CD4-positive, alpha-beta memory T cell (primary cell): ENCODE measurements around the gene PCDHB6. TPM values are rescaled to one million over a fixed set of nuclear protein-coding genes. Genes with fewer than 3 reads are reported as not detected.
A peak's percentile ranks its signal among the peaks of the same experiment; 100 is the strongest.
"Not testable (repeated sequence)": the region's sequence is repeated elsewhere in the genome, so short reads cannot be mapped to it uniquely, and the experiment has no call there.

Experiments used
- CTCF ChIA-PET: fragments of 350-600 bp; sonication (Branson Sonifier 250); formaldehyde crosslinking; loops from one replicate; lab custom pipeline; 2021; ENCODE audit warnings: inconsistent platforms; ENCODE audit not compliant: partially characterized antibody; lab: Charles Lee
- POLR2A ChIA-PET: fragments of 350-600 bp; sonication (Branson Sonifier 250); formaldehyde crosslinking; loops from one replicate; lab custom pipeline; 2021; ENCODE audit not compliant: partially characterized antibody; lab: Charles Lee
- DNase-seq, 5 donors: peaks; one replicate each; pipeline versions ENCODE4 v3.0.0 to v3.0.0-alpha.2; 2020 to 2022; ENCODE audit warnings: mixed read lengths in 1 of 5
- H3K27ac ChIP-seq: one replicate; pipeline ENCODE4 v1.7.0; 2013; ENCODE audit warnings: low read depth, low read length
- H3K27me3 ChIP-seq: 2 replicates; pipeline ENCODE4 v1.7.0; 2013; ENCODE audit warnings: mild to moderate bottlenecking, low read length, moderate library complexity; ENCODE audit not compliant: insufficient read depth
- H3K36me3 ChIP-seq: 2 replicates; pipeline ENCODE4 v1.7.0; 2013; ENCODE audit warnings: mild to moderate bottlenecking, low read length, moderate library complexity; ENCODE audit not compliant: insufficient read depth
- H3K4me1 ChIP-seq: 2 replicates; pipeline ENCODE4 v1.7.0; 2013; ENCODE audit warnings: mild to moderate bottlenecking, low read length, moderate library complexity; ENCODE audit not compliant: insufficient read depth
- H3K4me3 ChIP-seq, 2 donors: one replicate each; pipeline ENCODE4 v1.7.0; 2013; ENCODE audit warnings: low read length in 2 of 2, mild to moderate bottlenecking in 1 of 2
- H3K9me3 ChIP-seq, 2 donors: one replicate each; pipeline ENCODE4 v1.7.0; 2013; ENCODE audit warnings: low read length in 2 of 2, control low read depth in 1 of 2; ENCODE audit not compliant: control insufficient read depth in 1 of 2
- H3K27ac Mint-ChIP-seq, 7 donors: one replicate each; pipeline ENCODE4 v1.8.0; 2020 to 2021; ENCODE audit warnings: mixed read lengths in 7 of 7, mild to moderate bottlenecking in 6 of 7, inconsistent platforms in 3 of 7, moderate library complexity in 3 of 7
- H3K27me3 Mint-ChIP-seq, 2 donors: one replicate each; pipeline ENCODE4 v1.8.0; 2020 to 2021; ENCODE audit warnings: mixed read lengths in 2 of 2
- H3K36me3 Mint-ChIP-seq, 2 donors: one replicate each; pipeline ENCODE4 v1.8.0; 2020 to 2021; ENCODE audit warnings: mixed read lengths in 2 of 2, inconsistent platforms in 1 of 2, mild to moderate bottlenecking in 1 of 2
- H3K4me1 Mint-ChIP-seq, 4 donors: one replicate each; pipeline ENCODE4 v1.8.0; 2020 to 2021; ENCODE audit warnings: mixed read lengths in 4 of 4, mild to moderate bottlenecking in 1 of 4
- H3K4me3 Mint-ChIP-seq, 8 donors: one replicate each; pipeline ENCODE4 v1.8.0; 2020 to 2021; ENCODE audit warnings: mixed read lengths in 8 of 8, mild to moderate bottlenecking in 7 of 8, moderate library complexity in 6 of 8, inconsistent platforms in 3 of 8
- H3K9me3 Mint-ChIP-seq, 8 donors: one replicate each; pipeline ENCODE4 v1.8.0; 2020 to 2021; ENCODE audit warnings: mixed read lengths in 8 of 8, mild to moderate bottlenecking in 5 of 8, inconsistent platforms in 3 of 8, moderate library complexity in 1 of 8
- intact Hi-C: fragments of 100-400 bp; cut with micrococcal nuclease; formaldehyde crosslinking; loops from one replicate; pipeline ENCODE4 v1.15.1; 2023
- polyA plus RNA-seq, 2 donors: library from polyadenylated mRNA; unstranded; fragments of 300-500 nt; fragmentation: Illumina TruSeq; gene quantifications; one replicate each; pipeline ENCODE4 v1.2.3, GENCODE V29; 2021
- total RNA-seq, 2 experiments: library from RNA; stranded (reverse); gene quantifications; one replicate each; pipeline ENCODE4 v1.2.3, GENCODE V29; 2021

PCDHB6 gene
- total and polyA plus RNA-seq, 4 experiments from 2014 or later: not detected

- Histone ChIP-seq H3K27ac (no peak within 1 kb of the TSS), H3K36me3 (no peaks in the 10 kb centered on the region), H3K9me3 (no peaks in the 10 kb centered on the region), H3K4me1 (no peaks in the 10 kb centered on the region), H3K27me3 (no peaks in the 10 kb centered on the region), H3K4me3 (no peak within 1 kb of the TSS)
- peak within 1 kb of the TSS in 3 of 8 donors; percentile 18 to 55 (median 44) for H3K4me3 Mint-ChIP-seq
- peaks cover 0 to 12% (median 3%) of the 10 kb centered on the region in 4 donors for H3K4me1 Mint-ChIP-seq
- intact Hi-C loops: no loop called here
- CTCF ChIA-PET: no interaction called here
- POLR2A ChIA-PET: no interaction called here
- peak in 1 of 5 donors; percentile 44 for DNase-seq
- peaks cover 22% of the 10 kb centered on the region in 2 donors for H3K27me3 Mint-ChIP-seq
- peaks cover 3 to 5% of the 10 kb centered on the region in 2 donors for H3K36me3 Mint-ChIP-seq
- no peak within 1 kb of the TSS for H3K27ac Mint-ChIP-seq
- H3K9me3 Mint-ChIP-seq: peaks cover 4 to 61% (median 47%) of the 10 kb centered on the region in 8 donors
These were observed 42.4 kb downstream of the PCDHB6 start, which contains the start of gene PCDHB10 for GRCh38 chr5:141192110-141192725. Gene PCDHB10 (plus strand): TSS chr5:141192353. CDS start chr5:141192553, 200 bp downstream.

DNA sequence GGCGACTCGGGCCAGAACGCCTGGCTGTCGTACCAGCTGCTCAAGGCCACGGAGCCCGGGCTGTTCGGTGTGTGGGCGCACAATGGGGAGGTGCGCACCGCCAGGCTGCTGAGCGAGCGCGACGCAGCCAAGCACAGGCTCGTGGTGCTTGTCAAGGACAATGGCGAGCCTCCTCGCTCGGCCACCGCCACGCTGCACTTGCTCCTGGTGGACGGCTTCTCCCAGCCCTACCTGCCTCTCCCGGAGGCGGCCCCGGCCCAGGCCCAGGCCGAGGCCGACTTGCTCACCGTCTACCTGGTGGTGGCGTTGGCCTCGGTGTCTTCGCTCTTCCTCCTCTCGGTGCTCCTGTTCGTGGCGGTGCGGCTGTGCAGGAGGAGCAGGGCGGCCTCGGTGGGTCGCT, 44.5 kb downstream of the PCDHB6 start:
- H3K4me1 ChIP-seq, H3K4me1 Mint-ChIP-seq, H3K4me3 ChIP-seq, H3K36me3 Mint-ChIP-seq, CTCF ChIA-PET, POLR2A ChIA-PET, H3K27me3 ChIP-seq, DNase-seq, intact Hi-C loops, H3K4me3 Mint-ChIP-seq, H3K27ac ChIP-seq, H3K9me3 ChIP-seq, H3K36me3 ChIP-seq: not testable (repeated sequence)
- Mint-ChIP-seq H3K9me3 (peaks cover 3 to 72% (median 60%) of the 10 kb centered on the region in 8 donors), H3K27ac (peak overlapping the region in 1 of 7 donors; percentile 35), H3K27me3 (peaks cover 21 to 29% of the 10 kb centered on the region in 2 donors)

DNA sequence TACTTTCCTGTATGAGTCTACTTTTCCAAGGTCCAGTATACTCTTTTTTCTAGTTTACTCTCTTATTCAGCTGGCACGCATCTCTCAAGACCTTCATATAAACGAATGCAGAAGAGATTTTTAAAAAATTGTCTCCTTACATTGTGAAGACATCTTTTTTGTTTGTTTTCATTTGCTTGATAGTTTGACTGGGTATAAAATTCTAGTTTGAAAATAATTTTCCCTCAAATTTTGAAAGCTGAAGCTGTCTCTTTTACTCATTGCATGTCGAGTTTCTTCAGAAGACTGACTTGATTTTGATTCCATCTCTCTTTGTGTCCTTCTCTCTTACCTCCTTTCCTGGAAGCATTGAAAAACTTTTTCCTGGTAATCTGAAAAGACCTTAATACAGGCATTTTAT, 46.5 kb downstream of the PCDHB6 start:
- Histone ChIP-seq H3K27ac (no peak overlapping the region), H3K36me3 (no peaks in the 10 kb centered on the region), H3K9me3 (no peaks in the 10 kb centered on the region), H3K27me3 (no peaks in the 10 kb centered on the region), H3K4me1 (no peaks in the 10 kb centered on the region), H3K4me3 (no peak overlapping the region)
- Mint-ChIP-seq H3K9me3 (peaks cover 7 to 80% (median 69%) of the 10 kb centered on the region in 8 donors), H3K36me3 (peaks cover 3 to 4% of the 10 kb centered on the region in 2 donors), H3K27me3 (peaks cover 25 to 30% of the 10 kb centered on the region in 2 donors), H3K27ac (no peak overlapping the region), H3K4me1 (peaks cover 0 to 12% (median under 1%) of the 10 kb centered on the region in 4 donors), H3K4me3 (no peak overlapping the region)
- intact Hi-C loops: no loop called here
- DNase-seq: no peak
- CTCF ChIA-PET: interaction anchor here (1.2 kb wide), 1 partner anchor 27 kb away, joined by 3 read pairs; the partner anchor contains the start of gene PCDHB14
- POLR2A ChIA-PET: no interaction called here

- intact Hi-C loops: no loop called here
- no peak within 1 kb of the TSS for H3K4me3 ChIP-seq
- no peaks in the 10 kb centered on the region for H3K9me3 ChIP-seq
- H3K27me3 ChIP-seq: no peaks in the 10 kb centered on the region
- H3K4me1 Mint-ChIP-seq: peaks cover 0 to 5% (median 0%) of the 10 kb centered on the region in 4 donors
- H3K4me3 Mint-ChIP-seq: peak within 1 kb of the TSS in 2 of 8 donors; percentile 9 to 31
- DNase-seq: no peak
- H3K36me3 Mint-ChIP-seq: peaks cover 0 to 3% of the 10 kb centered on the region in 2 donors
- no peaks in the 10 kb centered on the region for H3K36me3 ChIP-seq
- peaks cover 7 to 70% (median 57%) of the 10 kb centered on the region in 8 donors for H3K9me3 Mint-ChIP-seq
- H3K27me3 Mint-ChIP-seq: peaks cover 18 to 23% of the 10 kb centered on the region in 2 donors
- H3K27ac ChIP-seq: no peak within 1 kb of the TSS
- no peaks in the 10 kb centered on the region for H3K4me1 ChIP-seq
- ChIA-PET POLR2A (no interaction called here), CTCF (interaction anchor here (0.9 to 1.1 kb wide), 2 partner anchors 12 to 357 kb away, joined by 3 to 5 read pairs; partner anchors contain the start of gene PCDHB9)
- H3K27ac Mint-ChIP-seq: no peak within 1 kb of the TSS
These were observed 49.7 kb downstream of the PCDHB6 start, which contains the start of gene PCDHB11 for GRCh38 chr5:141199359-141200235. Gene PCDHB11 (plus strand): TSS chr5:141199627. CDS start chr5:141199775, 148 bp downstream.

GRCh38 chr5:141201126-141201525, 51.3 kb downstream of the PCDHB6 start:
- H3K4me1 Mint-ChIP-seq, H3K27ac ChIP-seq, H3K36me3 ChIP-seq, H3K4me1 ChIP-seq, H3K36me3 Mint-ChIP-seq, H3K9me3 ChIP-seq, H3K27me3 ChIP-seq, H3K27ac Mint-ChIP-seq, CTCF ChIA-PET, intact Hi-C loops, H3K4me3 Mint-ChIP-seq, POLR2A ChIA-PET, DNase-seq, H3K4me3 ChIP-seq: not testable (repeated sequence)
- H3K27me3 Mint-ChIP-seq: peaks cover 19 to 23% of the 10 kb centered on the region in 2 donors
- peaks cover 7 to 58% (median 50%) of the 10 kb centered on the region in 8 donors for H3K9me3 Mint-ChIP-seq

DNA sequence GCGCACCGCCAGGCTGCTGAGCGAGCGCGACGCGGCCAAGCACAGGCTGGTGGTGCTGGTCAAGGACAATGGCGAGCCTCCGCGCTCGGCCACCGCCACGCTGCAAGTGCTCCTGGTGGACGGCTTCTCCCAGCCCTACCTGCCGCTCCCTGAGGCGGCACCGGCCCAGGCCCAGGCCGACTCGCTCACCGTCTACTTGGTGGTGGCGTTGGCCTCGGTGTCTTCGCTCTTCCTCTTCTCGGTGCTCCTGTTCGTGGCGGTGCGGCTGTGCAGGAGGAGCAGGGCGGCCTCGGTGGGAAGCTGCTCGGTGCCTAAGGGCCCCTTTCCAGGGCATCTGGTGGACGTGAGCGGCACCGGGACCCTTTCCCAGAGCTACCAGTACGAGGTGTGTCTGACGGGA, 51.8 kb downstream of the PCDHB6 start:
- Mint-ChIP-seq H3K27me3 (peaks cover 23 to 27% of the 10 kb centered on the region in 2 donors), H3K9me3 (peaks cover 7 to 52% (median 45%) of the 10 kb centered on the region in 8 donors)
- H3K27ac Mint-ChIP-seq, H3K36me3 ChIP-seq, CTCF ChIA-PET, H3K4me3 Mint-ChIP-seq, H3K4me3 ChIP-seq, H3K27ac ChIP-seq, H3K36me3 Mint-ChIP-seq, H3K4me1 Mint-ChIP-seq, H3K9me3 ChIP-seq, H3K27me3 ChIP-seq, POLR2A ChIA-PET, DNase-seq, intact Hi-C loops, H3K4me1 ChIP-seq: not testable (repeated sequence)
